Measurements from ENCODE around the gene KCNH2. TPM values are rescaled to one million over a fixed set of nuclear protein-coding genes. Genes with fewer than 3 reads are reported as not detected.

The KCNH2 gene
- total and polyA plus RNA-seq, 2 of the 13 experiments (the other 11 are each of a cell fraction or from before 2014, with no cell fraction given): 0.09 to 0.11 TPM

DNA sequence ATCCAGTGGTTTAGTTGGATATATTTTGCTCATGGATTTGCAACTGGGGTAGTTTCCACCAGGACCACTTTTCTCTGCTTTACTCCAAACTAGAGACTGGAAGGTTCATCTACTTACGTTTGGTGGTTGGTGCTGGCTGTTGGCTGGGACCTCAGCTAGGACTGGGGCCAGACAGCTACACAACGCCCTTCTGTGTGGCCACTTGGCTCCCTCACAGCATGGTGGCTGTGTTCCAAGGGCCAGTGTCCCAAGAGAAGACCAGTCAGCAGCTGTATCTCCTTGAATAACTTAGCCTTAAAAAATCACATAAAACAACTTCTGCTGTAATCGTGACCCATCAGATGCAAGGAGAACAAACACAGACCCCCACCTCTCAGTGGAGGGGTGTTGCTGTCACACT, 4.2 kb upstream of the KCNH2 start:
- in situ Hi-C loops (cut with HindIII; ENCODE audit: extremely low pct_ligation_motif_present, low pct_unique_long_range_greater_than_20kb) (no loop called here), intact Hi-C loops (cut with micrococcal nuclease; ENCODE audit: unreplicated experiment) (no loop called here)
- Histone ChIP-seq H3K36me3 (replicated peaks in 1 of 2; ENCODE audit: control insufficient read depth in 1 of 2, insufficient read depth in 2 of 2, low read length in 2 of 2) (no peaks in the 10 kb centered on the region), H3K9ac (ENCODE audit: insufficient read depth, low read depth, low read length) (no peak overlapping the region), H3K4me1 (ENCODE audit: insufficient read depth, low read length) (peaks cover 9% of the 10 kb centered on the region; the same call in 1 of the 2 replicates), H3K4me3 (replicated peaks in 1 of 3; ENCODE audit: insufficient read depth in 1 of 3, low read depth in 2 of 3, low read length in 3 of 3) (no peak overlapping the region), H2AFZ (ENCODE audit: low read length) (no peak overlapping the region), H3K27ac (ENCODE audit: extremely low read length, insufficient read depth, low read length) (no peak overlapping the region), H3K4me2 (ENCODE audit: low read depth, low read length) (no peak overlapping the region), H3K27me3 (ENCODE audit: control insufficient read depth in 1 of 2, insufficient read depth in 2 of 2, low read length in 2 of 2) (peaks cover 2 to 28% of the 10 kb centered on the region in 2 experiments; a peak in 4 of 5 replicates), H3K9me3 (ENCODE audit: low read length) (no peaks in the 10 kb centered on the region), H4K20me1 (ENCODE audit: insufficient read depth, low read length) (0 out of 2 replicates have a peak, but pooled peaks cover 5% of the 10 kb centered on the region), H3K79me2 (ENCODE audit: insufficient read depth, low read length) (no peaks in the 10 kb centered on the region)
- no peak for ATAC-seq
- WGBS (ENCODE audit: low lambda C conversion rate): 0% methylated on average over 1 of the region's 3 CpGs
- DNase-seq (ENCODE audit: low spot score): no peak
- ChIA-PET POLR2A (no interaction called here), CTCF (ENCODE audit: low intra/inter-chr PET ratio, low total read pairs) (no interaction called here)
- no TSS peak for BruUV-seq (replicated peaks)
- FAIRE-seq: no peak
- TF ChIP-seq SUZ12 (IDR thresholded peaks at IDR 0.05; ENCODE audit: low read depth, low read length): no peak
- TF ChIP-seq IKZF4 (CRISPR knock-in tag; IDR thresholded peaks at IDR 0.05; ENCODE audit: borderline replicate concordance, low read depth, not compliant biosample characterization): no peak

DNA sequence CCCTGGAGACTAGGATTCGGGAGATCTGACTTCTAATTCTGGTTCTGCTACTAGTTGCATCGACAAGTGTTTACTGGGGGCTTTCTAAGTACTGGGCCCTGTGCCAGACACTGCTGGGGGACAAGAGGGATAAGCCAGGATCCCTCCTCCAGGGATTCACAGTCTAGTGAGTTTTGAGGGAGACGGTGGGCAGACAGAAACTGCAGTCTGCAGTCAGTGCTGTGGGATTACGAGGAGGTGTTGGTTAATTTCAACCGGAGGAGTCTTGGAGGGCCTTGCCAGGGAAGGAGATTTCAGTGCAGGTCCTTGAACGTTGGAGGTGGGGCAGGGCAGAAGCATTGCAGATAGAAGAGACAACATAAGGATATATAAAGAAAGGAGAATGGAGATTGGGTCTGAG, 3.5 kb upstream of the KCNH2 start:
- intact Hi-C loops (cut with micrococcal nuclease; ENCODE audit: unreplicated experiment): no loop called here
- Histone ChIP-seq H3K27me3 (ENCODE audit: control insufficient read depth in 1 of 2, insufficient read depth in 2 of 2, low read length in 2 of 2) (peaks cover 4 to 32% of the 10 kb centered on the region in 2 experiments; a peak in 4 of 5 replicates), H3K36me3 (replicated peaks in 1 of 2; ENCODE audit: control insufficient read depth in 1 of 2, insufficient read depth in 2 of 2, low read length in 2 of 2) (no peaks in the 10 kb centered on the region), H4K20me1 (ENCODE audit: insufficient read depth, low read length) (0 out of 2 replicates have a peak, but pooled peaks cover 5% of the 10 kb centered on the region), H2AFZ (ENCODE audit: low read length) (no peak overlapping the region), H3K4me2 (ENCODE audit: low read depth, low read length) (no peak overlapping the region), H3K9ac (ENCODE audit: insufficient read depth, low read depth, low read length) (no peak overlapping the region), H3K4me1 (ENCODE audit: insufficient read depth, low read length) (peaks cover 16% of the 10 kb centered on the region), H3K9me3 (ENCODE audit: low read length) (no peaks in the 10 kb centered on the region), H3K79me2 (ENCODE audit: insufficient read depth, low read length) (no peaks in the 10 kb centered on the region), H3K4me3 (replicated peaks in 1 of 3; ENCODE audit: insufficient read depth in 1 of 3, low read depth in 2 of 3, low read length in 3 of 3) (no peak overlapping the region), H3K27ac (ENCODE audit: extremely low read length, insufficient read depth, low read length) (no peak overlapping the region)
- in situ Hi-C loops (cut with HindIII; ENCODE audit: extremely low pct_ligation_motif_present, low pct_unique_long_range_greater_than_20kb): no loop called here
- TF ChIP-seq ZNF589 (CRISPR knock-in tag; conservative IDR thresholded peaks at IDR 0.05) (no peak), FOXA3 (CRISPR knock-in tag; IDR thresholded peaks at IDR 0.05) (no peak), NFKB2 (CRISPR knock-in tag; IDR thresholded peaks at IDR 0.05; ENCODE audit: borderline replicate concordance) (no peak), SOX6 (IDR thresholded peaks at IDR 0.05) (no peak), SOX6 (CRISPR knock-in tag; IDR thresholded peaks at IDR 0.05) (no peak), ERF (CRISPR knock-in tag; IDR thresholded peaks at IDR 0.05) (no peak), FOXO1 (CRISPR knock-in tag; IDR thresholded peaks at IDR 0.05) (no peak)
- ChIA-PET CTCF (ENCODE audit: low intra/inter-chr PET ratio, low total read pairs) (no interaction called here), POLR2A (no interaction called here)
- no peak for FAIRE-seq
- BruUV-seq (replicated peaks): no TSS peak
- DNase-seq (ENCODE audit: low spot score): no peak
- ATAC-seq: no peak
- WGBS (ENCODE audit: low lambda C conversion rate): 2% methylated on average over 6 of the region's 6 CpGs

Data from HepG2 (cell line).